D721Med (cell line): Measurements from ENCODE around the gene TTC28.
"Not testable (repeated sequence)": the region's sequence is repeated elsewhere in the genome, so short reads cannot be mapped to it uniquely, and the experiment has no call there.

Source experiments
- DNase-seq: peaks from one replicate; pipeline ENCODE4 v3.0.0; 2011; ENCODE audit warnings: low spot score; ENCODE audit not compliant: insufficient read length
- FAIRE-seq: peaks from 2 replicates; lab custom pipeline; 2011; peaks lifted over from hg19 to GRCh38; lab: Jason Lieb, UNC
- CTCF ChIP-seq: IDR thresholded peaks from 2 replicates; pipeline ENCODE4 v1.5.1; 2012; ENCODE audit warnings: mild to moderate bottlenecking, control low read depth; ENCODE audit not compliant: insufficient read depth; ENCODE audit errors: missing control alignments

Gene TTC28

GRCh38 chr22:28669387-28669786 lies 10.3 kb downstream of the TTC28 start:
- no peak for DNase-seq
- FAIRE-seq: no peak
- no peak for TF ChIP-seq CTCF

- FAIRE-seq, DNase-seq: not testable (repeated sequence)
Observed at GRCh38 chr22:28663569-28663942, 16.1 kb downstream of the TTC28 start.

- FAIRE-seq: no peak
- no peak for DNase-seq
- no peak for TF ChIP-seq CTCF
Observed at GRCh38 chr22:28658448-28658847, 21.2 kb downstream of the TTC28 start.

GRCh38 chr22:28656181-28656580 lies 23.5 kb downstream of the TTC28 start:
- no peak for TF ChIP-seq CTCF
- no peak for FAIRE-seq
- no peak for DNase-seq

- no peak for TF ChIP-seq CTCF
- DNase-seq (no peak), FAIRE-seq (no peak)
Observed at GRCh38 chr22:28650463-28650862, 29.2 kb downstream of the TTC28 start.

GRCh38 chr22:28648792-28649191 lies 30.8 kb downstream of the TTC28 start:
- TF ChIP-seq CTCF: no peak
- no peak for DNase-seq
- FAIRE-seq: no peak

GRCh38 chr22:28647216-28647615 lies 32.4 kb downstream of the TTC28 start:
- FAIRE-seq: no peak
- DNase-seq: no peak

More at GRCh38 chr22:28647216-28647615, 32.4 kb downstream of the TTC28 start:
- no peak for TF ChIP-seq CTCF
